ENCODE results near the gene AJAP1.

AJAP1 gene

GRCh38 chr1:4794020-4794780 lies 139.8 kb downstream of the AJAP1 start:
- no peak for TF ChIP-seq CTCF (IDR thresholded peaks at IDR 0.05; ENCODE audit: extremely low read depth, missing control alignments)
- no peak for DNase-seq (ENCODE audit: low spot score)

GRCh38 chr1:4796161-4797015 lies 142.0 kb downstream of the AJAP1 start:
- peak; percentile 67 for DNase-seq (ENCODE audit: low spot score)
- TF ChIP-seq CTCF (IDR thresholded peaks at IDR 0.05; ENCODE audit: extremely low read depth, missing control alignments): no peak

GRCh38 chr1:4797016-4797410 lies 142.6 kb downstream of the AJAP1 start:
- no peak for DNase-seq (ENCODE audit: low spot score)
- TF ChIP-seq CTCF (IDR thresholded peaks at IDR 0.05; ENCODE audit: extremely low read depth, missing control alignments): no peak

- TF ChIP-seq CTCF (IDR thresholded peaks at IDR 0.05; ENCODE audit: extremely low read depth, missing control alignments): no peak
- no peak for DNase-seq (ENCODE audit: low spot score)
Measured at GRCh38 chr1:4797429-4797828, 143.0 kb downstream of the AJAP1 start.

GRCh38 chr1:4801192-4801924 lies 146.9 kb downstream of the AJAP1 start:
- no peak for TF ChIP-seq CTCF (IDR thresholded peaks at IDR 0.05; ENCODE audit: extremely low read depth, missing control alignments)
- no peak for DNase-seq (ENCODE audit: low spot score)

- no peak for DNase-seq (ENCODE audit: low spot score)
- TF ChIP-seq CTCF (IDR thresholded peaks at IDR 0.05; ENCODE audit: extremely low read depth, missing control alignments): no peak
Measured at GRCh38 chr1:4802024-4802423, 147.6 kb downstream of the AJAP1 start.

Data from GM20000 (cell line).